Left kidney (tissue), 8 donors: ENCODE results near the gene CENPX. TPM values are rescaled to one million over a fixed set of nuclear protein-coding genes. Genes with fewer than 3 reads are reported as not detected.

Experiments
- DNase-seq: peaks from one replicate; pipeline ENCODE4 v3.0.0-alpha.2; 2013
- long read RNA-seq, 8 donors: transcript quantifications; one replicate each; lab custom pipeline, GENCODE V29; 2026
- polyA plus RNA-seq: library from polyadenylated mRNA; unstranded; fragments of 120-200 nt; gene quantifications from one replicate; pipeline ENCODE4 v1.2.1, GENCODE V29; 2013; ENCODE audit not compliant: insufficient read length

CENPX gene
- 34.4 TPM for polyA plus RNA-seq
- long read RNA-seq, donor 1, transcript CENPX-201 (4 exons, 751 nt), result major isoform, 26 of 52 reads
- long read RNA-seq, donor 1, transcript CENPX-202 (5 exons, 805 nt), result minor isoform, 18 of 52 reads
- long read RNA-seq, donor 1, partial matches to known transcripts, result 0 of 52 reads
- long read RNA-seq, donor 1, other reads (novel, unspliced or antisense), result 0 of 52 reads
- long read RNA-seq, donor 2, transcript CENPX-202 (5 exons, 805 nt), result major isoform, 22 of 55 reads
- long read RNA-seq, donor 2, transcript CENPX-201 (4 exons, 751 nt), result minor isoform, 20 of 55 reads
- long read RNA-seq, donor 2, partial matches to known transcripts, result 6 of 55 reads
- long read RNA-seq, donor 2, other reads (novel, unspliced or antisense), result 0 of 55 reads
- long read RNA-seq, donor 3, transcript CENPX-210 (5 exons, 730 nt), result minor isoform, 5 of 46 reads
- long read RNA-seq, donor 3, transcript CENPX-201 (4 exons, 751 nt), result major isoform, 19 of 46 reads
- long read RNA-seq, donor 3, transcript CENPX-202 (5 exons, 805 nt), result major isoform, 19 of 46 reads
- long read RNA-seq, donor 3, partial matches to known transcripts, result 0 of 46 reads
- long read RNA-seq, donor 3, other reads (novel, unspliced or antisense), result 0 of 46 reads
- long read RNA-seq, donor 4, transcript CENPX-201 (4 exons, 751 nt), result major isoform, 5 of 9 reads
- long read RNA-seq, donor 4, partial matches to known transcripts, result 0 of 9 reads
- long read RNA-seq, donor 4, other reads (novel, unspliced or antisense), result 0 of 9 reads
- long read RNA-seq, donor 5, transcript CENPX-202 (5 exons, 805 nt), result minor isoform, 58 of 142 reads
- long read RNA-seq, donor 5, transcript CENPX-206 (4 exons, 710 nt), result minor isoform, 5 of 142 reads
- long read RNA-seq, donor 5, transcript CENPX-201 (4 exons, 751 nt), result major isoform, 64 of 142 reads
- long read RNA-seq, donor 5, partial matches to known transcripts, result 0 of 142 reads
- long read RNA-seq, donor 5, other reads (novel, unspliced or antisense), result 6 of 142 reads
- long read RNA-seq, donor 6, transcript CENPX-201 (4 exons, 751 nt), result minor isoform, 27 of 74 reads
- long read RNA-seq, donor 6, transcript CENPX-202 (5 exons, 805 nt), result major isoform, 28 of 74 reads
- long read RNA-seq, donor 6, transcript CENPX-210 (5 exons, 730 nt), result minor isoform, 6 of 74 reads
- long read RNA-seq, donor 6, partial matches to known transcripts, result 0 of 74 reads
- long read RNA-seq, donor 6, other reads (novel, unspliced or antisense), result 6 of 74 reads
- long read RNA-seq, donor 7, transcript CENPX-206 (4 exons, 710 nt), result minor isoform, 6 of 100 reads
- long read RNA-seq, donor 7, transcript CENPX-202 (5 exons, 805 nt), result minor isoform, 35 of 100 reads
- long read RNA-seq, donor 7, transcript CENPX-201 (4 exons, 751 nt), result major isoform, 48 of 100 reads
- long read RNA-seq, donor 7, partial matches to known transcripts, result 0 of 100 reads
- long read RNA-seq, donor 7, other reads (novel, unspliced or antisense), result 6 of 100 reads
- long read RNA-seq, donor 8, transcript CENPX-201 (4 exons, 751 nt), result minor isoform, 10 of 23 reads
- long read RNA-seq, donor 8, transcript CENPX-202 (5 exons, 805 nt), result major isoform, 11 of 23 reads
- long read RNA-seq, donor 8, partial matches to known transcripts, result 0 of 23 reads
- long read RNA-seq, donor 8, other reads (novel, unspliced or antisense), result 0 of 23 reads

GRCh38 chr17:82022310-82022980 lies at the start of gene CENPX:
Gene CENPX, minus strand, starts transcription at chr17:82022878. Its CDS starts 17 bp downstream, at chr17:82022861.
- DNase-seq, result no peak

GRCh38 chr17:82070611-82071010 lies 47.9 kb upstream of the CENPX start:
- DNase-seq, result no peak

GRCh38 chr17:82065638-82066303 lies 43.1 kb upstream of the CENPX start, which contains the start of gene DUS1L:
Gene DUS1L, minus strand, starts transcription at chr17:82065804. Its CDS starts 745 bp downstream, at chr17:82065059.
- peak; percentile 46 for DNase-seq

- no peak for DNase-seq
Observed at GRCh38 chr17:82065193-82065637, 42.5 kb upstream of the CENPX start.

DNA sequence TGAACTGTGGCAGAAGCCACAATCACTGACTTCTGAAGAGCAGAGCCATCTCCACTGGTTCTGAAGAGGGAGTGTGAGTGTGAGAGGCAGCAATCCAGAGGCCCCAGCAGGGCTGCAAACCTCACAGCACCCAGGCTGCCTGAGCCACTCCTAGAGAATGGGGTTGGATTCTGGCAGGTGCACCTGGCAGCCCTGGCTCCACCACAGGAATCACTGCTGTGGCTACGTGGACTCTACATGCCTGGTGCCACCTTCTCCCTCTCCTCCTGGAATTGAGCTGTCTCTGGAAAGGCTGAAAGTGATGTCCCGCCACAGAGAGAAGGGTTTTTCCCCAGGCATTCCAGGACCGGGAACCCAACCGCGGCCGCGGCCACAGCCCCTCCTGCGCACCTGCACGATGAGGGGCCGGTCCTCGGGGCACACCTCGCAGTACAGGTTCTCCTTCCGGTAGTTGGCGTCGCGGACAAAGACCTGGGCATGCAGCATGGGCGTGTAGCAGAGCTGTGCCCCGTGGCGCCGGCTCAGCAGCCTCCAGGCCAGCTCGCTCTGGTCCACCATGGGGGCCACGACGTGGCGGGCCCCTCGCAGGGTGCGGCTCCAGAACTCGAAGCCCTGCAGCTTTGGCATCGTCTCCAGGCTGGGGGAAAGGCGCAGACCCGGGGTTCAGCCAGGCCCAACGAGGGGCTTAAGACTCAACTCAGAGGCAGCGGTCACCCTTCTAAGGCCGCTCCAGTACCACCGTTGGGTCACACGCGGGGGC lies 41.9 kb upstream of the CENPX start:
- no peak for DNase-seq

- DNase-seq, result no peak
Observed at GRCh38 chr17:82063424-82064415, 41.0 kb upstream of the CENPX start.

DNA sequence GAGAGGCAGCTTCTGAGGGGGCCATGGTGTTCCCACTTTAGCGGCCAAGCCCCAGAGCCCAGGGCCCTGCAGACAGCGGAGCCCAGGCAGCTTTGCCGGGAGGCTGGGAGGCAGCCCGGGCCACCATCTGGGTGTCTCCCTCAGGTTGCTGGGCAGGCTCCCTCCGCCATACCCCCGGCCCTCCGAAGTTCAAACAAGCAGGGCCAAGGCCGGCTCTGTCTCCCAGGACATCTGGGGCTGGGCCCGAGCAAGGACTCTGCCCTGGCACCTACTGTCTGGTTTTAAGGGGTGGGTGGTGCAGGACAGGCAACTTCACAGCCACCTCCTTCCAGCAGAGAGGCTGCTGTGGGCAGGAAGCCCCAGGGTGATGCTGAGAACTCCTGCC lies 40.3 kb upstream of the CENPX start:
- DNase-seq, result no peak

DNA sequence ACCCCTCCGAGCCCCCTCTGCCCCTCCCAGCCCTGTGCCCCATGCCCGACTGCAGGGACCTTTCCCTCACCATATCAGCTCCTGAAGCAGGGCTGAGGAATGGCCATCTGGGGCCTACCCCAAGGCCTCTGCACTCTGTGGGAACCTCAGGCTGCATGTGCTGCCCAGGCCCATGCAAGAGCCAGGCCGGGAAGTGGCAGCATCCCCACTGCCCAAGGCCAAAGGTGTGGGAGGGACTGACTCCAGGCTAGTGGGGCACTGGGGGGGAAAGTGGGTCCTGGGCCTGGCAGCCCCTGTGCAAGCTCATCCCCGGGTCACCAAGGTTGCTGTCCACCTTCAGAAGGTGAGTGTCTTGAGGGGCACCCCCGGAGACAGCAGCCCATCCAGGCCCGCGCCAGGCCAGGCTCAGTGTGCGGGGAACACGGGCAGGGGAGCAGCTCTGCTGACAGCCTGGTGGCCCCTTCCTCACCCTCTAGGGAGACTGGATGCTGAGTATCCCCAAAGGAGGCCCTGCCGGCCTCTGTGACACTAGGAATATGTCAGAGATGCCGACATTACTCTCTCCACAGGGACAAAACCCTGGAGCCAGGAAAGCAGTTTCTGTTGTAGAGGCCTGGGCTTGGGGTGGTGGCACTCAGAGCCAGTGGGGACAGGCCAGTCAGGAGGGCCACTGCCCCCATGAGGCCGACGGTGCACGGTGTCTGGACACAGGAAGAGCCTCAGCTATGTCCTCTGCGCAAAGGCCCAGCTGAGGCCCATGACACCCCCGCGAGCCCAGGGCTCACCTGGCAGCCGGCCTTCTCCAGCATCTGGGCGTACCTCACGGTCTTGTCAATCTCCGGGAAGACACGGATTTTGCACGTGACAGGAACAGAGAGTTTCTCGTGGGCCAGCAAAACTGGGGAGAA lies 39.7 kb upstream of the CENPX start:
- DNase-seq, result no peak

- DNase-seq, result no peak
Observed at GRCh38 chr17:82061047-82061925, 38.6 kb upstream of the CENPX start.

DNA sequence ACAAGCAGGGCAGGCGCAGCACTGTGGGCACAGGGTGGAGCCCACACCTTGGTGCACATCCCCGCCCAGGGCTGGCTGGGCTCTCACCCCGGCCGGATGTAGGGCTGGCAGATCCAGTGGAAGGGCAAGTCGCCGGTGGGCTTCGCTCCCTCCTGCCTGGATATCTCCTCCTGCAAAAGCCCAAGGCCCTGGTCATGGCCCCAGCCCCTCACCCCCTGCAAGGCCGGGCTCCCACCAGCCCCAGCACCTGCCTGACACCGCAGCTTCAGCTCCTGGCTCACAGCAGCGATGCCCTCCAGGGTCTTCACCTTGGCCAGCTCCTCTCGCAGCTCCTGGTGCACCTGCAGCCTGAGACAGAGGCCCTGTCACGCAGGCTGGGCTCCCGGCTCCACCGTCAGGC lies 37.9 kb upstream of the CENPX start:
- DNase-seq, result no peak

- no peak for DNase-seq
Observed at GRCh38 chr17:82060001-82060380, 37.3 kb upstream of the CENPX start.

DNA sequence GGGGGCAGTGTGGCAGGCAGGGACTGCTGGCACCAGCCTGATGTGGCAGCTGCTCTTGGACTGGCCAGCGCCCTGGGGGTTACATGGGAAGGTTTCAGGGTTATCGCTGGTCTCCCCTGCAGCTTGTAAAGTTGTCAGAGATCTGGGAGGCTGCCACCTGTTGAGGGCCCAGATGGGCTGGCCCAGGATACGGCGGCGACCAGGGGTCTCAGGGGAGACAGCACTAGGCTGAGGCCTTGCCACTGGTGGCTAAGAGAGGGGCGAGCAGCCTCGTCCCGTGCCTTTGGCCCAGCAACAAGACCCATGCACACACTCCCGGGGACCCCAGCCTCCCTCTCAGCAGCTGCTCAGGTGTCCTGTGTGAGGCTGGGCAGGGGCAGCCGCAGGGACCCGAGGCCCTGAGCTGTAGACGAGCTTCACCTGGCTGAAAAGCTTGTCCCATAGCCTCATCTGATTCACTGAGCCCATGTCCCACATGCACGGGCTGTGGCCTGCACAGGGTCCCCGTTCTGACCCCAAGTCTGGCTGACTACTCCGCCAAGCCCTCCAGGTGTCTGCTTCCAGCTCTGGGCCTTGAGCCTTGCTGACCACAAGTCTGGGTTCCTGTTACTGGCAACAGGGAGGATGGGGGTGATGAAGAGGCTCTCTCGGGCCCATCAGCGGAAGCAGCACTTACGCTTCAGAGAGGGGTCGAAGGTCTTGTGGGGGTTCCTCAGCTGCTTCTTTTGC lies 36.8 kb upstream of the CENPX start:
- DNase-seq, result no peak

GRCh38 chr17:82058855-82059249 lies 36.2 kb upstream of the CENPX start:
- no peak for DNase-seq

- DNase-seq, result no peak
Observed at GRCh38 chr17:82058230-82058854, 35.7 kb upstream of the CENPX start.
